Activated CD8-positive, alpha-beta T cell treated with anti-CD3 and anti-CD28 coated beads for 36 hours (primary cell): ENCODE results near the gene DTX1. TPM values are rescaled to one million over a fixed set of nuclear protein-coding genes. Genes with fewer than 3 reads are reported as not detected.

Source experiments
- ATAC-seq: fragments of 200-7000 bp; cut with Tn5 transposase; one replicate; pipeline ENCODE4 v1.10.0; 2021; ENCODE audit warnings: mild to moderate bottlenecking, moderate library complexity
- CTCF ChIA-PET: fragments of 350-600 bp; sonication (Branson Sonifier 250); formaldehyde crosslinking; loops from one replicate; lab custom pipeline; 2021; ENCODE audit warnings: antibody characterized with exemption; lab: Charles Lee
- POLR2A ChIA-PET: fragments of 350-600 bp; sonication (Branson Sonifier 250); formaldehyde crosslinking; loops from one replicate; lab custom pipeline; 2021; ENCODE audit warnings: antibody characterized with exemption; lab: Charles Lee
- DNase-seq: peaks from one replicate; pipeline ENCODE4 v3.0.0-alpha.2; 2020
- H3K27ac Mint-ChIP-seq: one replicate; pipeline ENCODE4 v1.8.0; 2021; ENCODE audit warnings: mild to moderate bottlenecking, mixed read lengths
- H3K27me3 Mint-ChIP-seq: one replicate; pipeline ENCODE4 v1.8.0; 2021; ENCODE audit warnings: mixed read lengths
- H3K36me3 Mint-ChIP-seq: one replicate; pipeline ENCODE4 v1.8.0; 2021; ENCODE audit warnings: low read depth, mixed read lengths
- H3K4me1 Mint-ChIP-seq: one replicate; pipeline ENCODE4 v1.8.0; 2021; ENCODE audit warnings: low read depth, mixed read lengths
- H3K4me3 Mint-ChIP-seq: one replicate; pipeline ENCODE4 v1.8.0; 2021; ENCODE audit warnings: mild to moderate bottlenecking, moderate library complexity, mixed read lengths
- H3K9me3 Mint-ChIP-seq: one replicate; pipeline ENCODE4 v1.8.0; 2021; ENCODE audit warnings: mixed read lengths
- intact Hi-C: fragments of 100-400 bp; cut with micrococcal nuclease; formaldehyde crosslinking; loops from one replicate; pipeline ENCODE4 v1.10.0; 2022
- total RNA-seq, 2 experiments: library from RNA; stranded (reverse); gene quantifications; one replicate each; pipeline ENCODE4 v1.2.3, GENCODE V29; 2021
- TF ChIP-seq, protein P1 (sequence below): fragments of 200-600 bp; IDR thresholded peaks from one replicate; pipeline ENCODE4 v1.8.0; 2022; ENCODE audit warnings: antibody characterized with exemption, mild to moderate bottlenecking

Gene DTX1
- total RNA-seq, 2 experiments from 2014 or later: 2.9 to 3.4 TPM

- ATAC-seq: no peak
- CTCF ChIA-PET: no interaction called here
- POLR2A ChIA-PET: interaction anchor here (0.6 kb wide), 1 partner anchor 221 kb away, joined by 3 read pairs; no protein-coding TSS in a partner anchor
- TF ChIP-seq, protein P1, sequence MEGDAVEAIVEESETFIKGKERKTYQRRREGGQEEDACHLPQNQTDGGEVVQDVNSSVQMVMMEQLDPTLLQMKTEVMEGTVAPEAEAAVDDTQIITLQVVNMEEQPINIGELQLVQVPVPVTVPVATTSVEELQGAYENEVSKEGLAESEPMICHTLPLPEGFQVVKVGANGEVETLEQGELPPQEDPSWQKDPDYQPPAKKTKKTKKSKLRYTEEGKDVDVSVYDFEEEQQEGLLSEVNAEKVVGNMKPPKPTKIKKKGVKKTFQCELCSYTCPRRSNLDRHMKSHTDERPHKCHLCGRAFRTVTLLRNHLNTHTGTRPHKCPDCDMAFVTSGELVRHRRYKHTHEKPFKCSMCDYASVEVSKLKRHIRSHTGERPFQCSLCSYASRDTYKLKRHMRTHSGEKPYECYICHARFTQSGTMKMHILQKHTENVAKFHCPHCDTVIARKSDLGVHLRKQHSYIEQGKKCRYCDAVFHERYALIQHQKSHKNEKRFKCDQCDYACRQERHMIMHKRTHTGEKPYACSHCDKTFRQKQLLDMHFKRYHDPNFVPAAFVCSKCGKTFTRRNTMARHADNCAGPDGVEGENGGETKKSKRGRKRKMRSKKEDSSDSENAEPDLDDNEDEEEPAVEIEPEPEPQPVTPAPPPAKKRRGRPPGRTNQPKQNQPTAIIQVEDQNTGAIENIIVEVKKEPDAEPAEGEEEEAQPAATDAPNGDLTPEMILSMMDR: no peak
- DNase-seq: no peak
- Mint-ChIP-seq H3K9me3 (no peaks in the 10 kb centered on the region), H3K27me3 (no peaks in the 10 kb centered on the region), H3K4me1 (peaks cover 10% of the 10 kb centered on the region), H3K27ac (no peak overlapping the region), H3K36me3 (no peaks in the 10 kb centered on the region), H3K4me3 (no peak overlapping the region)
- intact Hi-C loops: no loop called here
Measured at GRCh38 chr12:113112043-113112899, 55.7 kb downstream of the DTX1 start.

GRCh38 chr12:113113397-113113796 is 56.9 kb downstream of the DTX1 start:
- POLR2A ChIA-PET: no interaction called here
- DNase-seq (no peak), ATAC-seq (no peak)
- H3K4me1 Mint-ChIP-seq: peaks cover 10% of the 10 kb centered on the region
- intact Hi-C loops: no loop called here
- no peaks in the 10 kb centered on the region for H3K27me3 Mint-ChIP-seq
- no peaks in the 10 kb centered on the region for H3K9me3 Mint-ChIP-seq
- CTCF ChIA-PET: interaction anchor here (1.8 kb wide), 1 partner anchor 65 kb away, joined by 9 read pairs; no protein-coding TSS in a partner anchor
- H3K27ac Mint-ChIP-seq: no peak overlapping the region
- H3K4me3 Mint-ChIP-seq: no peak overlapping the region
- no peaks in the 10 kb centered on the region for H3K36me3 Mint-ChIP-seq
- TF ChIP-seq, protein P1: no peak

GRCh38 chr12:113114447-113115178 is 58.1 kb downstream of the DTX1 start:
- ATAC-seq (no peak), DNase-seq (no peak)
- POLR2A ChIA-PET: no interaction called here
- no peak overlapping the region for H3K4me3 Mint-ChIP-seq
- H3K4me1 Mint-ChIP-seq: peaks cover 8% of the 10 kb centered on the region
- CTCF ChIA-PET: interaction anchor here (1.2 to 1.8 kb wide), 2 partner anchors 16 to 66 kb away, joined by 4 to 9 read pairs; no protein-coding TSS in a partner anchor
- no peaks in the 10 kb centered on the region for H3K9me3 Mint-ChIP-seq
- TF ChIP-seq, protein P1: no peak
- no peaks in the 10 kb centered on the region for H3K27me3 Mint-ChIP-seq
- H3K27ac Mint-ChIP-seq: no peak overlapping the region
- intact Hi-C loops: no loop called here
- H3K36me3 Mint-ChIP-seq: no peaks in the 10 kb centered on the region

DNA sequence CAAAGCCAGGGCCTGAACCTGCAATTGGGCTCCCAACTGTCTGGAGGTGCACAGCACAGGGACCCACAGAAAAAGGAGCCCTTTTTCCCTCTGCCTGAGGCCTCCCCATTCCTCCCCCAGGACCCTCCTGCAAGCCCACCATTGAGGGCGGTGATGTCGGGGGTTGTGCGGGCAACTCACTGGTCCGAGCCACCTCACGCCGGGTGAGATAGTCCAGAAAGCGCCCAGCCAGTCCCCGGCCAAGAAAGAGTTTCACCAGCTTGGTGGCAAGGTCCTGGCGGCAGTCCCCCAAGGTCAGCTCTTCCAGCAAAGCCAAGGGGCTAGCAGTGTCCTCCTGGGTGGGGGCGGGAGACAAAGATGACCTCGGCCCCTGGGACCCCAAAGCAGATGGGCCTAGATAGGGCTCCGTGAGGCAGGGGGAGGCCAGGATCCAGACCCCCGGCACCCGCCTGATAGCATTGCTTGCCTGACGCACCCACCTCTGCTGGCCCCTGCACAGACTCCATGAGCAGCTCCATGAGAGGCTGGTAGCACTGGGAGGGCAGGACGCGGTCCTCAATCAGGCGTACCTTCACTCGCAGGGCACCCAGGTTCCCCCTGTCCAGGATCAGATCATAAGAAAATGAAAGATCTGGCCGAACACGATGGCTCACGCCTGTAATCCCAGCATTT is 59.1 kb downstream of the DTX1 start:
- H3K4me1 Mint-ChIP-seq: no peaks in the 10 kb centered on the region
- no peak for ATAC-seq
- H3K4me3 Mint-ChIP-seq: no peak overlapping the region
- no peak overlapping the region for H3K27ac Mint-ChIP-seq
- POLR2A ChIA-PET: no interaction called here
- no peak for DNase-seq
- TF ChIP-seq, protein P1: no peak
- CTCF ChIA-PET: interaction anchor here (1.2 kb wide), 1 partner anchor 17 kb away, joined by 4 read pairs; no protein-coding TSS in a partner anchor
- intact Hi-C loops: no loop called here
- no peaks in the 10 kb centered on the region for H3K9me3 Mint-ChIP-seq
- no peaks in the 10 kb centered on the region for H3K27me3 Mint-ChIP-seq
- no peaks in the 10 kb centered on the region for H3K36me3 Mint-ChIP-seq
